ENCODE measurements around the gene CHERP.
"Not testable (repeated sequence)": the region's sequence is repeated elsewhere in the genome, so short reads cannot be mapped to it uniquely, and the experiment has no call there.

CHERP gene

GRCh38 chr19:16576690-16577530 lies 34.7 kb upstream of the CHERP start:
- no peak for DNase-seq (ENCODE audit: low spot score)

- DNase-seq (ENCODE audit: low spot score): no peak
These were observed 33.8 kb upstream of the CHERP start for GRCh38 chr19:16575861-16576689.

- DNase-seq (ENCODE audit: low spot score): no peak
These were observed 33.0 kb upstream of the CHERP start for GRCh38 chr19:16575282-16575681.

- DNase-seq (ENCODE audit: low spot score): no peak
These were observed 31.7 kb upstream of the CHERP start for GRCh38 chr19:16573925-16574324.

GRCh38 chr19:16573296-16573695 lies 31.1 kb upstream of the CHERP start:
- no peak for DNase-seq (ENCODE audit: low spot score)

GRCh38 chr19:16572332-16573211 lies 30.3 kb upstream of the CHERP start, which contains the start of gene SLC35E1:
Gene SLC35E1, minus strand, starts transcription at chr19:16572415. Its CDS starts 51 bp downstream, at chr19:16572364.
- DNase-seq (ENCODE audit: low spot score): peak; percentile 94

- DNase-seq (ENCODE audit: low spot score): no peak
These were observed 29.6 kb upstream of the CHERP start for GRCh38 chr19:16571822-16572331.

GRCh38 chr19:16571283-16571682 lies 29.0 kb upstream of the CHERP start:
- DNase-seq (ENCODE audit: low spot score): no peak

GRCh38 chr19:16569609-16570320 lies 27.5 kb upstream of the CHERP start:
- no peak for DNase-seq (ENCODE audit: low spot score)

GRCh38 chr19:16566702-16567101 lies 24.5 kb upstream of the CHERP start:
- DNase-seq (ENCODE audit: low spot score): no peak

- no peak for DNase-seq (ENCODE audit: low spot score)
These were observed 23.9 kb upstream of the CHERP start for GRCh38 chr19:16566161-16566560.

GRCh38 chr19:16564842-16565241 lies 22.6 kb upstream of the CHERP start:
- DNase-seq (ENCODE audit: low spot score): no peak

- no peak for DNase-seq (ENCODE audit: low spot score)
These were observed 20.4 kb upstream of the CHERP start for GRCh38 chr19:16562608-16563025.

- peak; percentile 49 for DNase-seq (ENCODE audit: low spot score)
These were observed 19.1 kb upstream of the CHERP start for GRCh38 chr19:16561382-16561781.

- no peak for DNase-seq (ENCODE audit: low spot score)
These were observed 17.6 kb upstream of the CHERP start for GRCh38 chr19:16559780-16560276.

GRCh38 chr19:16554776-16555175 lies 12.5 kb upstream of the CHERP start:
- DNase-seq (ENCODE audit: low spot score): no peak

- not testable (repeated sequence) for DNase-seq (ENCODE audit: low spot score)
These were observed 9.7 kb upstream of the CHERP start for GRCh38 chr19:16551902-16552301.

GRCh38 chr19:16548956-16549355 lies 6.7 kb upstream of the CHERP start:
- DNase-seq (ENCODE audit: low spot score): no peak

GRCh38 chr19:16544473-16545231 lies 2.4 kb upstream of the CHERP start:
- DNase-seq (ENCODE audit: low spot score): no peak

GRCh38 chr19:16543734-16544133 lies 1.5 kb upstream of the CHERP start:
- not testable (repeated sequence) for DNase-seq (ENCODE audit: low spot score)
